NT2/D1 (cell line): ENCODE results near the gene ATP1A1.

ENCODE experiments used
- DNase-seq: peaks from one replicate; pipeline ENCODE4 v3.0.0-alpha.2; 2011; ENCODE audit warnings: low read depth, low spot score
- H3K27me3 ChIP-seq: 2 replicates; pipeline ENCODE4 v1.6.0; 2011; ENCODE audit warnings: mild to moderate bottlenecking; ENCODE audit not compliant: insufficient read length, insufficient read depth
- H3K36me3 ChIP-seq: 2 replicates; pipeline ENCODE4 v1.6.1; 2011; ENCODE audit warnings: mild to moderate bottlenecking, low read length, mixed read lengths; ENCODE audit not compliant: insufficient read depth, insufficient read length
- H3K4me1 ChIP-seq: 2 replicates; pipeline ENCODE4 v1.5.1; 2011; ENCODE audit not compliant: insufficient read depth, insufficient read length
- H3K4me3 ChIP-seq: 2 replicates; pipeline ENCODE4 v1.5.1; 2011; ENCODE audit warnings: low read depth; ENCODE audit not compliant: insufficient read length
- H3K9ac ChIP-seq: 2 replicates; pipeline ENCODE4 v1.6.0; 2011; ENCODE audit warnings: low read depth; ENCODE audit not compliant: insufficient read length
- H3K9me3 ChIP-seq: 2 replicates; pipeline ENCODE4 v1.5.1; 2011; ENCODE audit warnings: mild to moderate bottlenecking, low read length; ENCODE audit not compliant: insufficient read depth
- SUZ12 ChIP-seq: IDR thresholded peaks from 2 replicates; pipeline ENCODE4 v1.6.1; 2011; ENCODE audit not compliant: insufficient read length, insufficient read depth; ENCODE audit errors: extremely low read depth
- YY1 ChIP-seq: IDR thresholded peaks from 2 replicates; pipeline ENCODE4 v1.6.1; 2011; ENCODE audit not compliant: insufficient read length, insufficient read depth
- ZNF274 ChIP-seq: IDR thresholded peaks from 2 replicates; pipeline ENCODE4 v1.6.1; 2011; ENCODE audit warnings: mild to moderate bottlenecking, low read depth, low read length

ATP1A1 gene

GRCh38 chr1:116362050-116362449 is 11.0 kb upstream of the ATP1A1 start:
- H3K27me3 ChIP-seq = no peaks in the 10 kb centered on the region

GRCh38 chr1:116365353-116365780 is 7.7 kb upstream of the ATP1A1 start:
- peaks cover 5% of the 10 kb centered on the region for H3K27me3 ChIP-seq
- no peak overlapping the region for H3K4me3 ChIP-seq
- no peaks in the 10 kb centered on the region for H3K9me3 ChIP-seq
- no peaks in the 10 kb centered on the region for H3K36me3 ChIP-seq
- H3K9ac ChIP-seq = no peak overlapping the region
- H3K4me1 ChIP-seq = no peaks in the 10 kb centered on the region
- no peak for TF ChIP-seq ZNF274
- TF ChIP-seq SUZ12 = no peak
- no peak for TF ChIP-seq YY1
- DNase-seq = no peak

More at GRCh38 chr1:116362050-116362449, 11.0 kb upstream of the ATP1A1 start:
- TF ChIP-seq YY1 (no peak), SUZ12 (no peak), ZNF274 (no peak)
- H3K4me3 ChIP-seq = no peak overlapping the region
- H3K4me1 ChIP-seq = no peaks in the 10 kb centered on the region
- H3K9me3 ChIP-seq = no peaks in the 10 kb centered on the region
- DNase-seq = no peak
- no peak overlapping the region for H3K9ac ChIP-seq
- no peaks in the 10 kb centered on the region for H3K36me3 ChIP-seq

- peaks cover 10% of the 10 kb centered on the region for H3K27me3 ChIP-seq
- H3K4me1 ChIP-seq = no peaks in the 10 kb centered on the region
- H3K9me3 ChIP-seq = no peaks in the 10 kb centered on the region
- no peak for DNase-seq
- no peaks in the 10 kb centered on the region for H3K36me3 ChIP-seq
- H3K4me3 ChIP-seq = no peak overlapping the region
- H3K9ac ChIP-seq = no peak overlapping the region
- no peak for TF ChIP-seq ZNF274
- TF ChIP-seq YY1 = no peak
- TF ChIP-seq SUZ12 = no peak
Observed at GRCh38 chr1:116365857-116366256, 7.2 kb upstream of the ATP1A1 start.

DNA sequence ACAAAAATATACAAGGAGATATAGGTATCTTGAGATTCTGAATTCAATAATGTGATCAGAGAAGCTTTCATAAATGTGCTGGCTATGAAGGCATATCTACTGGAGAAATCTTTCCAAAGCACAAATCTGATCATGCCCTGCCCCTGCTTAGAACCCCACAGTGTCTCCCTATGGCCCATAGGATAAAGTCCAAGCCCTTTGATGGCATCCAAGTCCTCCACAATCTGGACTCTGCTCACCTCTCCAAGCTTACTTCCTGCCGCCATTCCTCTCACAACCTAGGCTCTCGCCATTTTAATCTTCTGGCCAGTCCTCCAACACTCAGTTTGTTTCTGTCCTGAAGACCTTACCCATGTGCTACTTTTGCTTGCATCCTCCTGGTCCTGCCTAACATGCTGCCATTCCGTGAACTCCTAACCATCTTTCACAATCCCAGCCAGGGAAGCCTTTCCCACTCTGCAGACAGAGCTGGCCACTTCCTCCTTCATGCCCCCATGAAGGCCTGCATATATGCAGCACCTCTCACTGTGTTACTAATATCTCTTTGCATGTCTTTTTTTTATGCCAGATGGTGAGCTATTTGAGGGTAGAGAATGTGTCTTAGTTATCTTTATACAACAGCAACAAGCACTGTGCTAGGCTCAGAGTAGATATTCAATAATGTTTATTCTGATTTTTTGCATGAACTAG is 5.6 kb upstream of the ATP1A1 start:
- no peak for DNase-seq
- H3K4me1 ChIP-seq = no peaks in the 10 kb centered on the region
- TF ChIP-seq SUZ12 (no peak), YY1 (no peak), ZNF274 (no peak)
- no peak overlapping the region for H3K4me3 ChIP-seq
- peaks cover 24% of the 10 kb centered on the region for H3K27me3 ChIP-seq
- no peak overlapping the region for H3K9ac ChIP-seq
- no peaks in the 10 kb centered on the region for H3K9me3 ChIP-seq
- no peaks in the 10 kb centered on the region for H3K36me3 ChIP-seq

- H3K4me3 ChIP-seq = no peak overlapping the region
- peaks cover 2% of the 10 kb centered on the region for H3K4me1 ChIP-seq
- no peaks in the 10 kb centered on the region for H3K36me3 ChIP-seq
- no peaks in the 10 kb centered on the region for H3K9me3 ChIP-seq
- no peak overlapping the region for H3K9ac ChIP-seq
- TF ChIP-seq SUZ12 (no peak), YY1 (no peak), ZNF274 (no peak)
- H3K27me3 ChIP-seq = peaks cover 28% of the 10 kb centered on the region
- no peak for DNase-seq
Observed at GRCh38 chr1:116368241-116368640, 4.8 kb upstream of the ATP1A1 start.

DNA sequence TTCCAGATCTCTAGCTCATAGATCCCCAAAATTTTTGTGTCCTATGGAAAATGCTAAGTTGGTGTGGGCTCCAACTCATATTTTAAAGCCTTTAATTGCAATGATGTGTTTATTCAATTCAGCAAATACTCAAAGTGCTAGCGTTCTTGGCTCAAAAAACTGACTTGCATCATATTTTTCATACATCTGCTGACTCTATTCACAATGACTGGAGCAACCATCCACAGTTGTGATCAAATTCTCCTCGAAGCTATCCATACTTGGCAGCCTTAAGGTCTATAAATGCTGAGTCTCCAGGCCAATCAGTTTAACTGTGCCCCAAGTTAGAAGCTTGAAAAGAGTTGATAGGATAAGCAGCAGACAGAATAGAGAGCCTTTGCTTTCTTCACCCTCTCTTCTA is 2.9 kb upstream of the ATP1A1 start:
- TF ChIP-seq ZNF274 = no peak
- Histone ChIP-seq H3K36me3 (peaks cover 10% of the 10 kb centered on the region), H3K27me3 (peaks cover 28% of the 10 kb centered on the region), H3K9ac (no peak overlapping the region), H3K4me1 (peaks cover 2% of the 10 kb centered on the region), H3K9me3 (no peaks in the 10 kb centered on the region), H3K4me3 (no peak overlapping the region)
- DNase-seq = no peak

DNA sequence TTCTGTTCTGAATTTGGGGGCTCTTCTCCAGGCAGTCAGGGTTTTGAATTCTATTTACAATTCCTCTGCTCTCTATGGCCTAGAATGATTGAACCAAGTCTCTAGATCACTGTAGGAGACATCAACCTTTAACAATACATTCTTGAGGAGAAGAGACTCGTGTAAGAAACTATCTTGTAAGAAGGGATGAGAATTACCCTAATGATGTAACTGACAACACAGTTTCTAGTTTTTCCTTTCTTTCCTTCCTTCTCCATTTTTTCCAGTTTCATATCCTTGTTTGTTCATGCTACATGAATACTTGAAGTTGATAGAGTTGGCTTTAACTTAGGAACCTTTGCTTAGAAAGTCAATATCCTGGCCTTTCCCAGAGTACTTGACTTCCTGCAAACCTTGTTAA is 1.3 kb upstream of the ATP1A1 start:
- Histone ChIP-seq H3K4me3 (no peak overlapping the region), H3K36me3 (peaks cover 10% of the 10 kb centered on the region), H3K9me3 (no peaks in the 10 kb centered on the region), H3K4me1 (peaks cover 2% of the 10 kb centered on the region), H3K9ac (no peak overlapping the region), H3K27me3 (peaks cover 28% of the 10 kb centered on the region)
- DNase-seq = no peak
- no peak for TF ChIP-seq SUZ12
- TF ChIP-seq ZNF274 = no peak
- TF ChIP-seq YY1 = no peak
